ENCODE measurements around the gene BCAP29. TPM values are rescaled to one million over a fixed set of nuclear protein-coding genes. Genes with fewer than 3 reads are reported as not detected.

Gene BCAP29
- total and polyA plus RNA-seq, 2 of the 4 experiments (the other 2 are of a cell fraction): 33.0 to 35.1 TPM

- H3K9me3 ChIP-seq (ENCODE audit: control insufficient read depth, insufficient read depth, low read length): no peaks in the 10 kb centered on the region
- dilution Hi-C loops (cut with HindIII; ENCODE audit: low sequenced_read_pairs, unreplicated experiment): no loop called here
- H2AK9ac ChIP-seq (replicated peaks; ENCODE audit: low read depth, low read length, poor library complexity): no peak overlapping the region
- H2AFZ ChIP-seq (replicated peaks; ENCODE audit: low read length, poor library complexity): no peak overlapping the region
- H2BK20ac ChIP-seq (ENCODE audit: low read depth, low read length): no peak overlapping the region
- H2AK5ac ChIP-seq (ENCODE audit: low read depth, low read length): no peak overlapping the region
- H4K91ac ChIP-seq (ENCODE audit: insufficient read depth, low read depth, low read length): no peak overlapping the region
- no peak overlapping the region for H2BK5ac ChIP-seq (ENCODE audit: low read depth, low read length, poor library complexity, severe bottlenecking)
- no peaks in the 10 kb centered on the region for H3K27me3 ChIP-seq (ENCODE audit: control insufficient read depth, insufficient read depth, low read length)
- H2BK120ac ChIP-seq (ENCODE audit: low read depth, low read length): no peak overlapping the region
- no CpG with 5 or more reads among the region's 4 CpGs for WGBS, 2 experiments (ENCODE audit: extremely low coverage in 2 of 2, insufficient read length in 1 of 2)
- ATAC-seq (ENCODE audit: low read depth) (no peak), DNase-seq (peak; percentile 13)
- H3K56ac ChIP-seq (ENCODE audit: extremely low read depth, insufficient read depth, low read length): no peak overlapping the region
- intact Hi-C loops (cut with micrococcal nuclease): no loop called here
- H4K8ac ChIP-seq (ENCODE audit: low read depth in 2 of 2, low read length in 2 of 2): no peak overlapping the region
- no peak overlapping the region for H3K4ac ChIP-seq (ENCODE audit: low read depth, low read length)
- H3K4me2 ChIP-seq (ENCODE audit: low read depth, low read length): no peak overlapping the region
- H3K4me3 ChIP-seq (ENCODE audit: insufficient read depth, low read depth, low read length): no peak overlapping the region
- 0 out of 4 replicates have a peak, but pooled peaks cover 0 to 8% of the 10 kb centered on the region in 2 experiments for H3K79me1 ChIP-seq (ENCODE audit: low read depth in 1 of 2, low read length in 2 of 2)
- in situ Hi-C loops (cut with MboI; ENCODE audit: low sequenced_read_pairs): no loop called here
- peaks cover 6% of the 10 kb centered on the region for H3K4me1 ChIP-seq (ENCODE audit: control insufficient read depth, insufficient read depth, low read length)
- no peak for TF ChIP-seq MXI1 (IDR thresholded peaks at IDR 0.05; ENCODE audit: borderline replicate concordance, low read depth, low read length)
- TF ChIP-seq ELK1 (IDR thresholded peaks at IDR 0.05; ENCODE audit: borderline replicate concordance, low read depth, low read length): no peak
- no peak for TF ChIP-seq FOS (IDR thresholded peaks at IDR 0.05; ENCODE audit: low read depth, low read length)
- TF ChIP-seq RFX5 (IDR thresholded peaks at IDR 0.05; ENCODE audit: low read depth, low read length): no peak
- no peak for TF ChIP-seq RAD21 (IDR thresholded peaks at IDR 0.05; ENCODE audit: low read length)
- TF ChIP-seq BHLHE40 (IDR thresholded peaks at IDR 0.05; ENCODE audit: low read depth, low read length): no peak
- TF ChIP-seq RCOR1 (IDR thresholded peaks at IDR 0.05; ENCODE audit: insufficient replicate concordance, low read length): no peak
- TF ChIP-seq CHD1 (IDR thresholded peaks at IDR 0.05; ENCODE audit: low read depth, low read length): no peak
- no peak for TF ChIP-seq USF2 (IDR thresholded peaks at IDR 0.05; ENCODE audit: low read depth, low read length)
- TF ChIP-seq SMC3 (IDR thresholded peaks at IDR 0.05; ENCODE audit: low read depth, low read length): no peak
- no peak for TF ChIP-seq CTCF (conservative IDR thresholded peaks at IDR 0.05; ENCODE audit: low read depth, low read length)
- TF ChIP-seq CEBPB (IDR thresholded peaks at IDR 0.05; ENCODE audit: low read depth, low read length): no peak
- no peak for TF ChIP-seq MAFK (IDR thresholded peaks at IDR 0.05; ENCODE audit: low read depth, low read length)
- TF ChIP-seq MAZ (IDR thresholded peaks at IDR 0.05; ENCODE audit: borderline replicate concordance, low read depth, low read length): no peak
- TF ChIP-seq POLR2A (IDR thresholded peaks at IDR 0.05; ENCODE audit: low read depth, low read length): no peak
- no peak for TF ChIP-seq NFE2L2 (IDR thresholded peaks at IDR 0.05; ENCODE audit: low read depth, low read length)
- CTCF ChIA-PET: no interaction called here
- H4K5ac ChIP-seq (ENCODE audit: low read depth, low read length): no peak overlapping the region
- H4K20me1 ChIP-seq (ENCODE audit: insufficient read depth, low read length): no peaks in the 10 kb centered on the region
- POLR2A ChIA-PET (ENCODE audit: unreplicated experiment): no interaction called here
- H3K14ac ChIP-seq (replicated peaks; ENCODE audit: low read depth, low read length): no peak overlapping the region
- peaks cover 8% of the 10 kb centered on the region for H3K36me3 ChIP-seq (ENCODE audit: control insufficient read depth, insufficient read depth, low read length)
- no peak overlapping the region for H3K18ac ChIP-seq (ENCODE audit: low read depth, low read length)
- H2BK15ac ChIP-seq (ENCODE audit: low read depth, low read length): no peak overlapping the region
- H3K9ac ChIP-seq (ENCODE audit: low read depth, low read length): no peak overlapping the region
- peaks cover 6% of the 10 kb centered on the region for H3K9me1 ChIP-seq (ENCODE audit: insufficient read depth, low read length)
- H3K23ac ChIP-seq (ENCODE audit: low read depth, low read length): no peak overlapping the region
- no TSS peak for BruUV-seq (replicated peaks)
- H3K27ac ChIP-seq (ENCODE audit: insufficient read depth, low read length): no peak overlapping the region
These were observed 36.0 kb downstream of the BCAP29 start for GRCh38 chr7:107615910-107616680.
